ENCODE results near the gene CCDC146. TPM values are rescaled to one million over a fixed set of nuclear protein-coding genes. Genes with fewer than 3 reads are reported as not detected.
A peak's percentile ranks its signal among the peaks of the same experiment; 100 is the strongest.

CCDC146 gene
- total and polyA plus RNA-seq, 9 donors, result 5.3 to 11.7 (median 6.7) TPM

DNA sequence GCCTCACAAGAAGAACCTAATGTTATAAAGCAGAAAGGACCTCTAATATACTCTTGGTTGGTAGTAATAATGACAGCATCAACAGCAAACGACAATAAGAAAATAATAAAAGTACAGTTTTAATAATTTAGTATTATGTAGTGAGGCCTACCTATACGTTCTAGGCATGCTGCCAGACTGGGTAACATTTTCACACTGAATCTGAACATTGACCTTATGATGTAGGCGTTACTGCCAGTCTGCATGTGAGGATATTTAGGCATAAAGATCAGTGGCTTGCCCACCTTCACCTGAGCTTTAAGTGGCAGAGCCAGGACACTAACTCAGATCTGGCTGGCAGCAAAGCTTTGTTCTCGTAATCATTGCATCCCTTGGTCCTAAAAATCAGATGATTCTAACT lies 74.7 kb downstream of the CCDC146 start:
- H3K36me3 ChIP-seq (ENCODE audit: control insufficient read depth, insufficient read depth, low read length), result no peaks in the 10 kb centered on the region
- DNase-seq, result no peak
- H3K9me3 ChIP-seq (replicated peaks; ENCODE audit: control insufficient read depth, low read depth, low read length), result no peaks in the 10 kb centered on the region
- WGBS (ENCODE audit: insufficient coverage), result 82% methylated on average over 2 of the region's 4 CpGs
- H3K27ac ChIP-seq (ENCODE audit: low read length), result no peak overlapping the region
- H3K4me3 ChIP-seq (ENCODE audit: low read length), result peak overlapping the region; percentile 34
- H3K4me1 ChIP-seq (ENCODE audit: control insufficient read depth, insufficient read depth, low read length), result peaks cover 6% of the 10 kb centered on the region
- no peaks in the 10 kb centered on the region for H3K27me3 ChIP-seq (ENCODE audit: control insufficient read depth, insufficient read depth, low read length)

DNA sequence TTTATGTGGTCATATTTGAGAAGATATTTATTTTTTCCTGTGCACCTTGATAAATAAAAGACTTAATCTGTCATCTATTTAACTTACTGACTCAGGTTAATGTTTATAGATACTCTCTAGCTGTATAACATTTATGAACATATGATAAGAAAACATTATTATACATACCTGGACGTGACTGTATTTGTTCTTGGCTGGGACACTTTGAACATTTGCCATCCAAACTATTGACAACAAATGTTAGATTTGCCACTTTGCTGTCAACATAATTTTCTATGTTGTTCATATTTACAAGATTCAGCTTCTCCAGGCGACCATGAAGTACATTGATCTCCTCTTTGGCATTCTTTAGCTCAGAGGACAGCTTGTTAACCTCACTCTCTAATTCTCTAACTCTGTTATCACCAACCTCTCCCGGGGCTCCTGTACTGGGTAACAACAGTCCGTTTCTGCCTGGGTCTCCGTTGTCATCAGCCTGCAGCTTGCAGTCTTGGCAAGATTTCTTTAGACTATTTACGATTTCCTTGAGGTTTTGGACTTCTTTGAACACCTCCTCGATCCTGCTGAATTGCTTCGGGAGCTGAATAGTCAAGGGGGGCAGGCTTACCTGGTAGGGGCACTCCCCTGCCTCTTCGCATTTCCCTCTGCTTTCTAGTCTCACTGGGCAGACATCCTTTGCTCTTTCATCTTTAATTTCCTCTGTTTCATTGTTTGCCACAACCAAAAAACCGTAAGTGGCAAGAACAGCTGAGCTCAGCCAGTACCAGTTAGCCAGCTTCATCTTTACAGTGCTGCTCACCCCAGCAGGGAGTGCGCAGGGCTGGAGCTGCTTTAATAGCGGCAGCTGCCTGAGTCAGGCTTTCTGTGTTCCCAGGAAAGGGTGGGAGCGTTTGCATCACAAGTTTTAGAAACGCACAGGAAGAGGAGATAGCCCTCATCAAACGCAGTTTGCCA lies 76.9 kb downstream of the CCDC146 start, which contains the start of gene FGL2:
TSS of gene FGL2 (minus strand) at position 807 of the 954 bp plus-strand sequence. CDS start at position 781, 26 bp downstream.
- peak within 1 kb of the TSS; percentile 34 for H3K4me3 ChIP-seq (ENCODE audit: low read length)
- DNase-seq, result peak; percentile 90
- WGBS (ENCODE audit: insufficient coverage), result 5% methylated on average over 10 of the region's 15 CpGs
- no peaks in the 10 kb centered on the region for H3K9me3 ChIP-seq (replicated peaks; ENCODE audit: control insufficient read depth, low read depth, low read length)
- H3K27ac ChIP-seq (ENCODE audit: low read length), result peak within 1 kb of the TSS; percentile 76
- H3K27me3 ChIP-seq (ENCODE audit: control insufficient read depth, insufficient read depth, low read length), result no peaks in the 10 kb centered on the region
- peaks cover 14% of the 10 kb centered on the region for H3K4me1 ChIP-seq (ENCODE audit: control insufficient read depth, insufficient read depth, low read length)
- H3K36me3 ChIP-seq (ENCODE audit: control insufficient read depth, insufficient read depth, low read length), result no peaks in the 10 kb centered on the region

DNA sequence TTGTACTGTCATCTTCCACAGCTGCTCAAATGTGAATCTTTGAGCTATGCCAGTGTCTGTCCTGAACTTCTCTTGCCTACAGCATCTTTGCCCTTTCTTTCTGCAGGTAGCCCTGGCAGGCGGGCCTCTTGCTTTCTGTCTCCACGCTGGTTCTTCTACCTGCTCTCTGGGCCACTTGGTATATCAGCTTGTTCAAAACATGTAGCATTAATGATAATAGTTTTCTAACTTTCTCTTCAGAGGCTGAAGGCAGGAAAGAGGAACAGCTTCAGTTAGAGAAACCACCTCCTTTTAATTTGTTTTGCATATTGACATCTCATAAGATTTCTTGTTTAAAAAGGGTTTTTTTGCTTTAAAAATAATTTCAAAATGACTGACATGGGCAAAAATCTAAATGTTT lies 78.1 kb downstream of the CCDC146 start:
- WGBS (ENCODE audit: insufficient coverage), result no CpG with 5 or more reads among the region's 2 CpGs

DNA sequence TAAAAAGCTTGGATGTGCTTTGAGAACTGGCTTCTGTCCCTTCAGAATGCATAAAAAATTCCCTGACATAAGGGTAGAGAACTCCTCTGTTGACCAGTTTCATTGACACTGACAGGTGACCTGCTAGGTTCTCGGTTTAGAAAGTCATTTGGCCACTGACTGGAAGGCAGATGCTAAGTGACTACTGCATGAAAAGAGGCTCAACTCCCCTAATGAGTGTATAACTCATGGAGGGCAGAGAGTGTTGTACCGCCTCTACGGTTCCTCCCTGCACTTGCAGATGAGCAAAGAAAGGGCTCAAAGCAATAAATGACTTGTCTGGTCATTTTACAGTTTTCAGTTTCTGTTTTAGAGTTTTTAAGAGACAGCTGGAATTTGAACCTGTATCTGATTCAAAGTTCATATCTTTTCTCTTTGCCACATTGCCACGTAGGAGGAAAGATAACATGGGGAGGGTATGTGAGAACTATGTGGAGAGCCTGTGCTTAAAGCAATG lies 80.1 kb downstream of the CCDC146 start:
- DNase-seq, result peak; percentile 85
- WGBS (ENCODE audit: insufficient coverage), result 69% methylated on average over 2 of the region's 4 CpGs
- Histone ChIP-seq H3K36me3 (ENCODE audit: control insufficient read depth, insufficient read depth, low read length) (no peaks in the 10 kb centered on the region), H3K4me3 (ENCODE audit: low read length) (no peak overlapping the region), H3K27ac (ENCODE audit: low read length) (peak overlapping the region; percentile 60), H3K4me1 (ENCODE audit: control insufficient read depth, insufficient read depth, low read length) (peaks cover 14% of the 10 kb centered on the region), H3K9me3 (replicated peaks; ENCODE audit: control insufficient read depth, low read depth, low read length) (no peaks in the 10 kb centered on the region), H3K27me3 (ENCODE audit: control insufficient read depth, insufficient read depth, low read length) (no peaks in the 10 kb centered on the region)

More for the DNA sequence above, 78.1 kb downstream of the CCDC146 start:
- H3K27ac ChIP-seq (ENCODE audit: low read length), result peak overlapping the region; percentile 76
- no peak overlapping the region for H3K4me3 ChIP-seq (ENCODE audit: low read length)
- H3K36me3 ChIP-seq (ENCODE audit: control insufficient read depth, insufficient read depth, low read length), result no peaks in the 10 kb centered on the region
- no peaks in the 10 kb centered on the region for H3K9me3 ChIP-seq (replicated peaks; ENCODE audit: control insufficient read depth, low read depth, low read length)
- no peaks in the 10 kb centered on the region for H3K27me3 ChIP-seq (ENCODE audit: control insufficient read depth, insufficient read depth, low read length)
- H3K4me1 ChIP-seq (ENCODE audit: control insufficient read depth, insufficient read depth, low read length), result peaks cover 14% of the 10 kb centered on the region
- DNase-seq, result no peak

DNA sequence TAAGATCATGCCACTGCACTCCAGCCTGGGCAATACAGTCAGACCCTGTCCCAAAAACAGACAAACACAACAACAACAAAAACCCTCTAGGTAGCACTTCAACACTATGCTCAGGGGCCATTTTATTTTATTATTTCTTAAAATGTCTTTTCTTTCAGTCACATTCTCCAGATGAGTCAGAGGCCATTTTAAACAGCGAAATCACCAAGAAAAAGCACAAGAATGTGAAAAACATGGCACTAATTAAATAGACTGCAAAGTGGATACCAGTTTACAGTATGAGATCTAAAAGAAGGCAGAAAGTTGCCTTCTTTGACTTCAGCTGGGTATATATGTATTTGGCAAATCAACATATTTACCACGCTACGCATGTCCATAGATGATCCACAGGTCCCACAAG lies 83.3 kb downstream of the CCDC146 start:
- H3K9me3 ChIP-seq (replicated peaks; ENCODE audit: control insufficient read depth, low read depth, low read length), result peaks cover 15% of the 10 kb centered on the region
- no peak for DNase-seq
- no peaks in the 10 kb centered on the region for H3K36me3 ChIP-seq (ENCODE audit: control insufficient read depth, insufficient read depth, low read length)
- no peak overlapping the region for H3K27ac ChIP-seq (ENCODE audit: low read length)
- H3K4me1 ChIP-seq (ENCODE audit: control insufficient read depth, insufficient read depth, low read length), result peaks cover 10% of the 10 kb centered on the region
- no peak overlapping the region for H3K4me3 ChIP-seq (ENCODE audit: low read length)
- H3K27me3 ChIP-seq (ENCODE audit: control insufficient read depth, insufficient read depth, low read length), result no peaks in the 10 kb centered on the region
- WGBS (ENCODE audit: insufficient coverage), result no CpG with 5 or more reads among the region's 3 CpGs

DNA sequence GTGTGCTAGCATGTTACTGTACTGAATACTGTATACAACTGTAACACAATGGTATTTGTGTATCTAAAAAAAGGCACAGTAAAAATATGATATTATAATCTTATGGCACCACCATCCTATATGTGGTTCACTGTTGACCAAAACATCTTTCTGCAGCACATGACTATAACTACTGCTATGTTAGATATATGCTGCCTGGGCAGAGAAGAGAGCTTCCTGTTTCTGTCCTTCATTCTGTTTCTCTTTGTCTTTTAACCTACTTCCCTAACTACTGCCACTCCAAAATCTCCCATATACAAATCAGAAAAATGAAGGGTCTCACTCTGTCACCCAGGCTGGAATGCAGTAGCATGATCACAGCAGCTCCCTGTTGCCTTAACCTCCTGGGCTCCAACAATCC lies 86.0 kb downstream of the CCDC146 start:
- Histone ChIP-seq H3K9me3 (replicated peaks; ENCODE audit: control insufficient read depth, low read depth, low read length) (peaks cover 15% of the 10 kb centered on the region), H3K27ac (ENCODE audit: low read length) (no peak overlapping the region), H3K36me3 (ENCODE audit: control insufficient read depth, insufficient read depth, low read length) (no peaks in the 10 kb centered on the region), H3K4me1 (ENCODE audit: control insufficient read depth, insufficient read depth, low read length) (no peaks in the 10 kb centered on the region), H3K4me3 (ENCODE audit: low read length) (no peak overlapping the region), H3K27me3 (ENCODE audit: control insufficient read depth, insufficient read depth, low read length) (no peaks in the 10 kb centered on the region)
- DNase-seq, result no peak

DNA sequence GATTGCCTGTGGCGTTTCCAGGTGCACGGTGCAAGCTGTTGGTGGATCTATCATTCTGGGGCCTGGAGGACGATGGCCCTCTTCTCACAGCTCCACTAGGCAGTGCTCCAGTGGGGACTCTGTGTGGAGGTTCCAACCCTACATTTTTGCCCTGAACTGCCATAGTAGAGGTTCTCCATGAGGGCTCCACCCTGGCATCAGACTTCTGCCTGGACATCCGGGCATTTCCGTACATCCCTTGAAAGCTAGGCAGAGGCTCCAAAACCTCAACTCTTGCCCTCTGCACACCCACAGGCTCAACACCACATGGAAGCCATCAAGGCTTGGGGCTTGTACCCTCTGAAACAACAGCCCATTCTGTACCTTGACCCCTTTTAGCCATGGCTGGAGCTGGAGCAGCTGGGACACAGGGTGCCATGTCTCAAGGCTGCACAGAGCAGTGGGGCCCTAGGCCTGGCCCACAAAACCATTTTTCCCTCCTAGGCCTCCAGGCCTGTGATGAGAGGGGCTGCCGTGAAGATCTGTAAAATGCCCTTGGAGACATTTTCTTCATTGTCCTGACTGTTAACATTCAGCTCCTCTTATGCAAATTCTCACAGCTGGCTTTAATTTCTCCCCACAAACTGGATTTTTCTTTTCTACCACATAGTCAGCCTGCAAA lies 87.2 kb downstream of the CCDC146 start:
- Histone ChIP-seq H3K4me3 (ENCODE audit: low read length) (no peak overlapping the region), H3K9me3 (replicated peaks; ENCODE audit: control insufficient read depth, low read depth, low read length) (peaks cover 15% of the 10 kb centered on the region), H3K27ac (ENCODE audit: low read length) (no peak overlapping the region), H3K4me1 (ENCODE audit: control insufficient read depth, insufficient read depth, low read length) (no peaks in the 10 kb centered on the region), H3K36me3 (ENCODE audit: control insufficient read depth, insufficient read depth, low read length) (no peaks in the 10 kb centered on the region), H3K27me3 (ENCODE audit: control insufficient read depth, insufficient read depth, low read length) (no peaks in the 10 kb centered on the region)
- no peak for DNase-seq
- 92% methylated on average over 4 of the region's 6 CpGs for WGBS (ENCODE audit: insufficient coverage)

DNA sequence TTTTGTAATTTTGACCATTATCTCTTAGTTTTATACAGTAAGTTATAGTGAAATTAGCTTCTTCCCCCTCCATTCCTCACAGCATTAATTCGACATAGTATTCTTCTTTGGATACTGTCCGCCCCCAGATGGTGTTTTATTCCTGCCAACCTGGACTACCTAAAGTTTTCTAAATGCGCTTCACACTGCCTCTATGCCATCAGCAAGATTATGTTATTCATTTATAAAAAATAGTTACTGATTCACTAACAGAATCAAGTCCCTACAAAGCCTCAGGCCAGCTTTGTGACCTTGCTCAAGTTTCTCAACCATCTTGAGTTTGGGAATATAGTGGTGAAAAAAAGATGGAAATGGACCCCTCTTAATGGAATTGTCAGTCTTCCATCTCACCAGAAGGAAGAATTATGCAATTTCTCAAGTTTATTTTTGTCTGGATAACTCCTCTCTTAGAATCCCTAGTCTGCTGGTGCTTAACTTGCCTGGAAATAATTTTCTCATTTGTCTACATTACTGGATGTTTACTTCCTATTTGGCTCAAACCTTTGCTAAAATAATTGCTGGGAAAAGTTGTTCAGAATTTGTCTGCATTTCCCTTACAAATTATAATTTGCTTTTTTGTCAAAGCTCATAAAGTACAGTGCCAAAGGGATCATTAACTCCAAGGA lies 93.9 kb downstream of the CCDC146 start:
- DNase-seq, result no peak
- no CpG with 5 or more reads among the region's 3 CpGs for WGBS (ENCODE audit: insufficient coverage)
- no peak overlapping the region for H3K27ac ChIP-seq (ENCODE audit: low read length)
- H3K36me3 ChIP-seq (ENCODE audit: control insufficient read depth, insufficient read depth, low read length), result no peaks in the 10 kb centered on the region
- H3K9me3 ChIP-seq (replicated peaks; ENCODE audit: control insufficient read depth, low read depth, low read length), result peaks cover 2% of the 10 kb centered on the region
- no peak overlapping the region for H3K4me3 ChIP-seq (ENCODE audit: low read length)
- H3K4me1 ChIP-seq (ENCODE audit: control insufficient read depth, insufficient read depth, low read length), result no peaks in the 10 kb centered on the region
- no peaks in the 10 kb centered on the region for H3K27me3 ChIP-seq (ENCODE audit: control insufficient read depth, insufficient read depth, low read length)

DNA sequence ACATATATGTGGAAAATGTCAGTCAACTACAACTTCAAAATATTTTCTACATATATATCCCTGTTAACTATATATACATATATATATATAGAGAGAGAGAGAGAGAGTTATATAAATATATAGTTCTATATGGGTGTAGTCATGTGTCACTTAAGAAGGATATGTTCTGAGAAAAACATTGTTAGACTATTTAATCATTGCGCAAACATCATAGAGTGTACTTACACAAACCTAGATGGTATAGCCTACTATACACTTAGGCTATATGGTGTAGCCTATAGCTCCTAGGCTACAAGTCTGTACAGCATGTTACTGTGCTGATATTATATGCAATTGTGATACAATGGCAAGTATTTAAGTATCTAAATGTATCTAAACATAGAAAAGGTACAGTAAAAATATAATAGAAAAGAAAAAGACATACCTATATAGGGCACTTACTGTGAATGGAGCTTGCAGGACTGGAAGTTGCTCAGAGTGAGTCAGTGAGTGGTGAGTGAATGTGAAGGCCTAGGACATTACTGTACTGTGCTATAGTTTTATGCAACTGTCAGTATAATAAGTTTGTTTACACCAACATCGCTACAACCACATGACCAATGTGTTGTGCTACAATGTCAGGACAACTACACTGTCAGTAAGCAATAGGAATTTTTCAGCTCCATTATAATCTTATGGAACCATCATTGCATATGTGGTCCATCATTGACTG lies 95.2 kb downstream of the CCDC146 start:
- Histone ChIP-seq H3K9me3 (replicated peaks; ENCODE audit: control insufficient read depth, low read depth, low read length) (peaks cover 2% of the 10 kb centered on the region), H3K27me3 (ENCODE audit: control insufficient read depth, insufficient read depth, low read length) (no peaks in the 10 kb centered on the region), H3K4me3 (ENCODE audit: low read length) (no peak overlapping the region), H3K27ac (ENCODE audit: low read length) (no peak overlapping the region), H3K36me3 (ENCODE audit: control insufficient read depth, insufficient read depth, low read length) (no peaks in the 10 kb centered on the region), H3K4me1 (ENCODE audit: control insufficient read depth, insufficient read depth, low read length) (peaks cover 4% of the 10 kb centered on the region)
- DNase-seq, result no peak
- WGBS (ENCODE audit: insufficient coverage), result no CpG with 5 or more reads among the region's 2 CpGs
